Stomach smooth muscle (tissue), 2 donors: Measurements from ENCODE around the gene ATP5PO.

Source experiments
- H3K27ac ChIP-seq: one replicate; pipeline ENCODE4 v1.7.0; 2013; ENCODE audit warnings: mild to moderate bottlenecking, low read length, inconsistent platforms
- H3K27me3 ChIP-seq, 2 donors: one replicate each; pipeline ENCODE4 v1.7.0; 2013; ENCODE audit warnings: low read length in 2 of 2; ENCODE audit not compliant: insufficient read depth in 2 of 2, control insufficient read depth in 1 of 2
- H3K36me3 ChIP-seq, 2 donors: one replicate each; pipeline ENCODE4 v1.7.0; 2013; ENCODE audit warnings: low read length in 2 of 2; ENCODE audit not compliant: control insufficient read depth in 2 of 2, insufficient read depth in 2 of 2
- H3K4me1 ChIP-seq: one replicate; pipeline ENCODE4 v1.7.0; 2013; ENCODE audit warnings: low read length; ENCODE audit not compliant: control insufficient read depth, insufficient read depth
- H3K4me3 ChIP-seq, 2 donors: one replicate each; pipeline ENCODE4 v1.7.0; 2013; ENCODE audit warnings: low read length in 2 of 2
- H3K9ac ChIP-seq, 2 donors: one replicate each; pipeline ENCODE4 v1.7.0; 2013; ENCODE audit warnings: low read length in 2 of 2, mild to moderate bottlenecking in 1 of 2
- H3K9me3 ChIP-seq, 2 donors: one replicate each; pipeline ENCODE4 v1.7.0; 2013; ENCODE audit warnings: low read length in 2 of 2; ENCODE audit not compliant: control insufficient read depth in 2 of 2
- donor health status: healthy.
- donor health status: Pancreatic carcinoma.

The ATP5PO gene

DNA sequence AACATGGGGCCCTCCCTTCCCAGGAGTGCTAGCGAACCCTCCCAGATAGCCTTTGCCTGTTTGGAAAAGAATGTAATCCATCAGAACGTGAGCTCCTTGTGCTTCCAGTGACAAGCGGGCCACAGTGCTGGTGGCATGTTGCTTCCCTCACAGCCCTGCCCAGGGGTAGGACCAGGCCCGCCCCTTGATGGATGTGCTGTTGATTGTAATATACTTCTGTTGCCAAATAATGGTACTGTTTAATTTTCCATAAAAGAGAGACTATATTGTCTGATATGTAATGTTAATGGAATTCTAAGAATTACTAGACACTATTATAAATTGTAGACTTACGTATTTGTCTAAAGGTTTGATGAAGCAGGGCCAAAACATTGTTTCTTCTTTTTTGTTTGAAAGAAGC, 16.4 kb downstream of the ATP5PO start:
- peaks cover 19 to 23% of the 10 kb centered on the region in 2 donors for H3K36me3 ChIP-seq
- H3K4me3 ChIP-seq = no peak overlapping the region
- H3K27me3 ChIP-seq = no peaks in the 10 kb centered on the region
- H3K9ac ChIP-seq = no peak overlapping the region
- no peaks in the 10 kb centered on the region for H3K9me3 ChIP-seq
- peak overlapping the region; percentile 31 for H3K27ac ChIP-seq
- H3K4me1 ChIP-seq = peaks cover 11% of the 10 kb centered on the region

DNA sequence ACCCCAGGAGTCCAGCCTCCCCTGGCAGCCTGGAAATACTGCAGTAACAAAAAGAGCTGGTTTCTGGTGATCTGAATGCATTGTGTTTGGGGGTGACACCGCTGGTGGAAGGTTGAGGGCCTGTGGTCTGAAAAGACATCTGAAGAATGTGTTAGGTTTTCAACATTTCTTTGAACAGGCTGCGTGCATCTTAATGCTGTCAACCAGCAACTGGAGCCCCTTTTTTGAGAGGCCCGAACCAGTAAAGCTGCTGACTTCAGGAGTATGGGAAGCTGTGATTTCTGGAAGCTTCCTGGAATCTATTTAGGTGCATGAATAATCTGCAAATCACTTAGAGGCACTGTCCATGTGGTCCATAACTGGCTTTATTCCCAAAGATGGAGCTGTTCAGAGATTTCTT, 17.0 kb downstream of the ATP5PO start:
- no peaks in the 10 kb centered on the region for H3K9me3 ChIP-seq
- no peak overlapping the region for H3K9ac ChIP-seq
- no peaks in the 10 kb centered on the region for H3K27me3 ChIP-seq
- peaks cover 16 to 19% of the 10 kb centered on the region in 2 donors for H3K36me3 ChIP-seq
- no peak overlapping the region for H3K4me3 ChIP-seq
- H3K4me1 ChIP-seq = peaks cover 11% of the 10 kb centered on the region
- H3K27ac ChIP-seq = peak overlapping the region; percentile 31

GRCh38 chr21:33897739-33898138, 17.9 kb downstream of the ATP5PO start:
- Histone ChIP-seq H3K36me3 (peaks cover 8 to 12% of the 10 kb centered on the region in 2 donors), H3K9ac (no peak overlapping the region), H3K27ac (no peak overlapping the region), H3K4me1 (peaks cover 11% of the 10 kb centered on the region), H3K4me3 (no peak overlapping the region), H3K27me3 (no peaks in the 10 kb centered on the region), H3K9me3 (no peaks in the 10 kb centered on the region)

DNA sequence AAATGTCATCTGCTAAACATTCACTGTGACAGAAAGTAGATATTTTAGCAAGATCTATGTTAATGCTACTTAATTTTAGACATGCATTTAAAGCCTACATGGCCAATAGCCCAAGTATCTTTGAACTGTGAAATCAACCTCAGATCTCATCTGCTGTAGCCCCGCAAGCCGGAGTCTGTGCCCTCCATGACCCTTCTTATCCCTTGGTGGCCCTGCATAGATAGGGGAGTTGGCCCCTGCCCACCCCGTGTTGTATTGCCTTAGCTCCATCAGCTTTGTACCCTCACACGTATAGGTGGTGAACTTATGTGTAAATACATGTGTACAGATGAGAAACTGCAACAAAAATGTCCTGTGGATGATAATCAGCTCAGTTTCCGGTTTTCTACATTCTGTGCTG, 18.5 kb downstream of the ATP5PO start:
- H3K4me3 ChIP-seq = no peak overlapping the region
- no peaks in the 10 kb centered on the region for H3K9me3 ChIP-seq
- no peaks in the 10 kb centered on the region for H3K27me3 ChIP-seq
- H3K36me3 ChIP-seq = peaks cover 5 to 6% of the 10 kb centered on the region in 2 donors
- no peak overlapping the region for H3K9ac ChIP-seq
- H3K27ac ChIP-seq = no peak overlapping the region
- H3K4me1 ChIP-seq = peaks cover 11% of the 10 kb centered on the region

- no peaks in the 10 kb centered on the region for H3K27me3 ChIP-seq
- H3K36me3 ChIP-seq = peaks cover 2 to 5% of the 10 kb centered on the region in 2 donors
- H3K4me3 ChIP-seq = no peak overlapping the region
- no peaks in the 10 kb centered on the region for H3K9me3 ChIP-seq
- H3K9ac ChIP-seq = no peak overlapping the region
- H3K4me1 ChIP-seq = peaks cover 11% of the 10 kb centered on the region
- no peak overlapping the region for H3K27ac ChIP-seq
Measured at GRCh38 chr21:33896691-33897090, 18.9 kb downstream of the ATP5PO start.

- Histone ChIP-seq H3K9me3 (no peaks in the 10 kb centered on the region), H3K36me3 (no peaks in the 10 kb centered on the region), H3K27ac (no peak overlapping the region), H3K4me3 (peak overlapping the region; percentile 50 to 73), H3K9ac (no peak overlapping the region), H3K4me1 (peaks cover 11% of the 10 kb centered on the region), H3K27me3 (no peaks in the 10 kb centered on the region)
Measured at GRCh38 chr21:33895356-33895755, 20.2 kb downstream of the ATP5PO start.

DNA sequence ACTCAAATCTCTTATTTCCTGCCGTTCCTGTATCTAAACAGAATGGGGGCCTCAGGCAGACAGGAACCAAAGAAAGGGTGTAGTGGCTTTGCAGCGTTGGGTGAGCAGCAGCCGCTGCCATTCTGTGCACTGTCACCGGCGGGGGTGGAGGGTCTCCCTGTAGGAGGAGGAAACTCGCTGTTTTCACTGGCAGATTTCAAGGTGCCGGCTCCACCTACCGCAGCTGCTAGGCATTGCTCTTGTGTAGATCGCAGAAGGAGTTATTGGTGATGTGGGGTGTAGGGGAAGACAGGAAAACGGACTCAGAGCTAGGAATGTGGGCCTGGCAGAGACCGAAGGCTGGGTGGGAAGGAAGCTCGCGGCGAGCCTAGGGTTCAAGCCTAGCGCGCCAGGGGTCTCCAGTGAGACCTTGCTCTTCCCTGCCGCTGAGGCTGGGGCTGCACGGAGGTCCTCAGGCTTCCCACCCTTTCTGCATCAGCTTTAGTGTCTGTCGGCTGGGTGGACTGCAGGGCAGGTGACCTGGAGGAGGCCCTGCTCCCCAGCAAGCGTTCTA, 20.8 kb downstream of the ATP5PO start:
- Histone ChIP-seq H3K36me3 (no peaks in the 10 kb centered on the region), H3K4me1 (peaks cover 11% of the 10 kb centered on the region), H3K9me3 (no peaks in the 10 kb centered on the region), H3K27ac (no peak overlapping the region), H3K27me3 (no peaks in the 10 kb centered on the region), H3K4me3 (peak overlapping the region; percentile 50 to 73), H3K9ac (peak overlapping the region; percentile 22 to 35)

DNA sequence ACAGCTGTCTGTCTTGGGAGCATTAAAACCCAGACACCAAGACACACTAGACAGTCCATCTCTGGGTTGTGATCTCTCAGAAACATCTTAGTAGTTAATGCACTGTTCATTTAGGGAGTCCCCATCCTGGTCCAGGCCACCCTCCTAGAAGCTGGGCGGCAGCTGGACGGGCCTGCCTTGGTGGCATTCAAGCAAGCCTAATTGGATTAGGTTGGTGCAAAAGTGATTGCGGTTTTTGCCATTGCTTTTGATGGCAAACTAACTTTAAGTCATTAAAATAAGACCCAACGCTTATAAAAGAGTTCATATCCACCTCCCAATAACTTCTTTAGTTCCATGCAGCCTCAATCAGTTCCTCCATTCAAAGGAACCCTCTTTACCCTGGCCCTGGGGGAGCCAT, 21.7 kb downstream of the ATP5PO start:
- Histone ChIP-seq H3K4me1 (peaks cover 8% of the 10 kb centered on the region), H3K9me3 (no peaks in the 10 kb centered on the region), H3K27me3 (no peaks in the 10 kb centered on the region), H3K36me3 (no peaks in the 10 kb centered on the region), H3K9ac (no peak overlapping the region), H3K27ac (no peak overlapping the region), H3K4me3 (no peak overlapping the region)

DNA sequence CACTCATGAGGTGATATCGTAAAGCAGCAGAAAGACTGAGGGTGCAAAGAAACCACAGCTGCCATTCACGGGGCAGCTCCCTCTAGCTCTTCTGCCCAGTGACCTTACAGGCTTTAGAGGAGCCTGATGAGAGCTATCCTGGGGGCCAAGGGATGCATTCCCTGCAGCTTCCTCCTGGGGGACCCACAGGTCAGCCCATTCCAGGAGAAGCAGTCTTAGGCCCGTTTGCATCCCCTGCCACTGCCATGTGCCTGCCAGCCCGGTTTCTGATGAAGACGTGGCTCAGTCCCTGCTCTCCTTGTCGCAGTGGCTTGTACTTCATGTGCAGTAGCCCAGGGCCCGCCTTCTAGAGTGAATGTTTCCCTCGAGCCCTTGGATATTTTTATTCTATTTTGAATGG, 22.8 kb downstream of the ATP5PO start:
- H3K4me3 ChIP-seq = no peak overlapping the region
- H3K4me1 ChIP-seq = peaks cover 5% of the 10 kb centered on the region
- H3K27ac ChIP-seq = no peak overlapping the region
- H3K27me3 ChIP-seq = no peaks in the 10 kb centered on the region
- H3K36me3 ChIP-seq = no peaks in the 10 kb centered on the region
- no peak overlapping the region for H3K9ac ChIP-seq
- no peaks in the 10 kb centered on the region for H3K9me3 ChIP-seq

DNA sequence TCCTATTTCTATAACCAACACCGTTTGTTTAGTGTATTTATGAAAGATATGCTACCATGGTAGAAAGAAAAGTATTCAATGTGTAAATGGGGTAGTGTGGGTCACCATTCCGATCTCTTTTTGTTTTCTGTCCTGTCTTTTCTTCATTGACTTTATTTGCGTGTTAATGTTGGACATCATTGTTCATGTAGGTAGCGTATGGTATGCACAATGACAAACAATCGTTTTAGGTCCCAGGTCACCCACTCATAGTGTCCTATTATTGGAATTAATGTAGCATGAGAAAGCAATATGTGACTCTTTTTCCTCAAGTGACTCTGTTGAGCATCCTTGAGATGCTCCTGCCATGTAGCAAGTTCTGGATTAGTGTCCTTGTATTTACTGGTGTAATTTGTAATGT, 25.4 kb downstream of the ATP5PO start:
- no peaks in the 10 kb centered on the region for H3K9me3 ChIP-seq
- no peak overlapping the region for H3K9ac ChIP-seq
- H3K4me3 ChIP-seq = no peak overlapping the region
- no peak overlapping the region for H3K27ac ChIP-seq
- no peaks in the 10 kb centered on the region for H3K27me3 ChIP-seq
- peaks cover 5% of the 10 kb centered on the region for H3K4me1 ChIP-seq
- no peaks in the 10 kb centered on the region for H3K36me3 ChIP-seq

GRCh38 chr21:33886321-33886720, 29.3 kb downstream of the ATP5PO start:
- no peak overlapping the region for H3K4me3 ChIP-seq
- no peak overlapping the region for H3K9ac ChIP-seq
- no peaks in the 10 kb centered on the region for H3K9me3 ChIP-seq
- H3K27ac ChIP-seq = no peak overlapping the region
- H3K36me3 ChIP-seq = no peaks in the 10 kb centered on the region
- no peaks in the 10 kb centered on the region for H3K4me1 ChIP-seq
- no peaks in the 10 kb centered on the region for H3K27me3 ChIP-seq
